HG03025 (cell line): ENCODE data around the gene MICAL3.
"Not testable (repeated sequence)": the region's sequence is repeated elsewhere in the genome, so short reads cannot be mapped to it uniquely, and the experiment has no call there.

Experiments used
- ATAC-seq: cut with Tn5 transposase; IDR thresholded peaks from one replicate; pipeline ENCODE4 v1.9.1; 2021; ENCODE audit warnings: mild to moderate bottlenecking, moderate library complexity; ENCODE audit not compliant: unreplicated experiment, low FRiP score

MICAL3 gene

GRCh38 chr22:17773606-17774205 is 250.7 kb downstream of the MICAL3 start:
- no peak for ATAC-seq

- no peak for ATAC-seq
Observed at GRCh38 chr22:17772958-17773605, 251.3 kb downstream of the MICAL3 start.

GRCh38 chr22:17772249-17772957 is 252.0 kb downstream of the MICAL3 start:
- ATAC-seq, result no peak

GRCh38 chr22:17770180-17771077 is 253.9 kb downstream of the MICAL3 start:
- ATAC-seq, result no peak

GRCh38 chr22:17769716-17770082 is 254.7 kb downstream of the MICAL3 start:
- no peak for ATAC-seq

- no peak for ATAC-seq
Observed at GRCh38 chr22:17769013-17769715, 255.2 kb downstream of the MICAL3 start.

- peak; percentile 48 for ATAC-seq
Observed at GRCh38 chr22:17767233-17768065, 256.9 kb downstream of the MICAL3 start.

GRCh38 chr22:17764852-17765251 is 259.5 kb downstream of the MICAL3 start:
- ATAC-seq, result not testable (repeated sequence)

- ATAC-seq, result no peak
Observed at GRCh38 chr22:17764036-17764435, 260.3 kb downstream of the MICAL3 start.

- ATAC-seq, result not testable (repeated sequence)
Observed at GRCh38 chr22:17763442-17763841, 260.9 kb downstream of the MICAL3 start.

- no peak for ATAC-seq
Observed at GRCh38 chr22:17761138-17761488, 263.2 kb downstream of the MICAL3 start.

- ATAC-seq, result no peak
Observed at GRCh38 chr22:17754233-17754925, 270.0 kb downstream of the MICAL3 start.

GRCh38 chr22:17753401-17753989 is 270.9 kb downstream of the MICAL3 start:
- ATAC-seq, result no peak

GRCh38 chr22:17751596-17751995 is 272.8 kb downstream of the MICAL3 start:
- no peak for ATAC-seq

GRCh38 chr22:17749605-17750395 is 274.6 kb downstream of the MICAL3 start:
- no peak for ATAC-seq

GRCh38 chr22:17748555-17749353 is 275.6 kb downstream of the MICAL3 start:
- ATAC-seq, result no peak

- ATAC-seq, result no peak
Observed at GRCh38 chr22:17746916-17747315, 277.4 kb downstream of the MICAL3 start.
